ENCODE measurements around the gene MSN.

GRCh38 chrX:65740909-65741308, 73.5 kb downstream of the MSN start:
- no peak for TF ChIP-seq CTCF (IDR thresholded peaks at IDR 0.05; ENCODE audit: poor library complexity)
- TF ChIP-seq EZH2 (IDR thresholded peaks at IDR 0.05; ENCODE audit: borderline replicate concordance), result no peak
- no peak for TF ChIP-seq EZH2phosphoT487 (IDR thresholded peaks at IDR 0.05; ENCODE audit: low read depth, severe bottlenecking, unreplicated experiment)
